ENCODE data around the gene POU3F1.

Gene POU3F1

DNA sequence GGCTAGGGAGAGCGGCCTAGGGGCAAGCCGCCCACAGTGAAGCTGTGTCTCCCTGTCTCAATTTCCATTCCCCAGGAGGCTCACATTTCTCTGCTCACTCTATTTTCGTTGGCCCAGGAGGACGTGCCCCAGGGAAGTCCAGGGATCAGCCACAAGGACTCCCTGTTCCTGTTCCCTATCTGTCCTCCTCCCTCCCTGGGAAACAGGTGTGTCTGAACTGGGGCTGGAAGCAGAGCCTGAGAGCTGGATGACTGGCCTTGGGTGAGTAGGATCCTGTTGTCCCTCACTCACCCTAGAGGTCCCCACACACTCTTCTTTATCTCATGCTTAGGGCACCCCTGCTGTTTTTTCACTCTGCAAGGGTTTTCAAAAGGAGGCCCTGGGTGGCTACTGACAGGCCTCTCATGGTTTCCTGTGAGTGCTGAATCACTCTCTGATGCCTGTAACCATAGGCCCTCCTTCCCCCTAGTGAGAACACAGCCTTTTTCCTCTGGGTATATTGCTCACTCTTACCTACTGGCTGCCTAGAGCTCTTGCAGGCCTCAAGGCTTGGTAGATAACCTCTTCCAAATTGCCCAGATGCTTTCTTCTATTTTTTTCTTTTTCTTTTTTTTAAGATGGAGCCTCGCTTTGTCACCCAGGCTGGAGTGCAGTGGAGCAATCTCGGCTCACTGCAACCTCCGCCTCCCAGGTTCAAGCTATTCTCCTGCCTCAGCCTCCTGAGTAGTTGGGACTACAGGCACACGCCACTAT, 37.3 kb downstream of the POU3F1 start:
- Histone ChIP-seq H3K79me2 (ENCODE audit: low read length) (peaks cover 23% of the 10 kb centered on the region), H4K20me1 (ENCODE audit: insufficient read depth, low read length) (no peaks in the 10 kb centered on the region), H3K4me2 (ENCODE audit: low read length) (no peak overlapping the region), H3K36me3 (replicated peaks; ENCODE audit: low read depth, low read length) (no peaks in the 10 kb centered on the region), H3K27me3 (ENCODE audit: low read depth, low read length) (no peaks in the 10 kb centered on the region), H3K27ac (ENCODE audit: low read length) (no peak overlapping the region), H3K4me3 (ENCODE audit: low read length) (no peak overlapping the region), H3K4me1 (ENCODE audit: low read length) (peaks cover 15% of the 10 kb centered on the region), H2AFZ (ENCODE audit: low read depth, low read length) (no peak overlapping the region), H3K9ac (ENCODE audit: low read length) (no peak overlapping the region), H3K9me3 (ENCODE audit: insufficient read depth, low read length) (no peaks in the 10 kb centered on the region)
- no peak for TF ChIP-seq EZH2phosphoT487 (IDR thresholded peaks at IDR 0.05; ENCODE audit: low read depth)
- TF ChIP-seq, protein P1, sequence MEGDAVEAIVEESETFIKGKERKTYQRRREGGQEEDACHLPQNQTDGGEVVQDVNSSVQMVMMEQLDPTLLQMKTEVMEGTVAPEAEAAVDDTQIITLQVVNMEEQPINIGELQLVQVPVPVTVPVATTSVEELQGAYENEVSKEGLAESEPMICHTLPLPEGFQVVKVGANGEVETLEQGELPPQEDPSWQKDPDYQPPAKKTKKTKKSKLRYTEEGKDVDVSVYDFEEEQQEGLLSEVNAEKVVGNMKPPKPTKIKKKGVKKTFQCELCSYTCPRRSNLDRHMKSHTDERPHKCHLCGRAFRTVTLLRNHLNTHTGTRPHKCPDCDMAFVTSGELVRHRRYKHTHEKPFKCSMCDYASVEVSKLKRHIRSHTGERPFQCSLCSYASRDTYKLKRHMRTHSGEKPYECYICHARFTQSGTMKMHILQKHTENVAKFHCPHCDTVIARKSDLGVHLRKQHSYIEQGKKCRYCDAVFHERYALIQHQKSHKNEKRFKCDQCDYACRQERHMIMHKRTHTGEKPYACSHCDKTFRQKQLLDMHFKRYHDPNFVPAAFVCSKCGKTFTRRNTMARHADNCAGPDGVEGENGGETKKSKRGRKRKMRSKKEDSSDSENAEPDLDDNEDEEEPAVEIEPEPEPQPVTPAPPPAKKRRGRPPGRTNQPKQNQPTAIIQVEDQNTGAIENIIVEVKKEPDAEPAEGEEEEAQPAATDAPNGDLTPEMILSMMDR (IDR thresholded peaks at IDR 0.05; ENCODE audit: low read depth, low read length), result no peak

DNA sequence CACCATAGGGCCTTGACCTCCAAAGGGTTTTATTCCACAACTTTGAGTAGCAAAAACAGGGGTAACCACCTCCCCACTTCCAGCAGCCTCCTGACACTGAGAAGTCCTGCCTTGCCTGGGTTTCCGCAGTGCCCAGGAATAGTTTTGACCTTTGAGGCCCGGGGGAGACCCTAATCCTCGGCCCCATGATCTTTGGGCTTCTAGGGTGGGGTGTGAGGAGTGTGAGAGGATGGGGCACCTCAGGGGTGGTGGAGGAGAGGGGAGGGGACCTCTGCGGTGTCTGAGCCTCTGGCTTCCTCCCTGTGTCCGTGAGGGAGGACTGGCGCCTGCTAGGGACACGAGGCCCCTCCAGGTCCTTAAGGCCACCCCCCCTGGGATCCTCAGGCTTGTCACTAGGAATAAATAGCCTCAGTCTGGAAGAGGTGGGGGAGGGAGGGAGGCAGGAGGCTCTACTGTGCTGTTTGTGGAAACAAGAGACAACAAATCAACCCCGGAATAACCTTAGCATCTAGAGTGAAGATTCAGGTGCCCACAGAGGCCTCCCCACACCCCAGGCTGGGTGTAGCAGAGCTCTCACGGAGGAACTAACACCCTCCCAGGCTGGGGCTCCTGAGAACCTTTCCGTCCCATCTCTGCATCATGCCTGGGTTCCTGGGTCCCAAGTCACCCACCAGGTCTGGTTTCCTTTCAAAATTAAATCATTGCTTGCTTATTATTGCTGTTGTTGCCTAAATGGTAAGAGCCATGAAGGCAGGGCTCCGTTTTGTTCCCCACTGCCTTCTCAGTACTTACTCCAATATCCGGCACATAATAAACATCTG, 40.4 kb downstream of the POU3F1 start:
- no peaks in the 10 kb centered on the region for H4K20me1 ChIP-seq (ENCODE audit: insufficient read depth, low read length)
- H3K4me1 ChIP-seq (ENCODE audit: low read length), result peaks cover 14% of the 10 kb centered on the region
- no peak overlapping the region for H2AFZ ChIP-seq (ENCODE audit: low read depth, low read length)
- TF ChIP-seq EZH2phosphoT487 (IDR thresholded peaks at IDR 0.05; ENCODE audit: low read depth), result no peak
- TF ChIP-seq, protein P1 (IDR thresholded peaks at IDR 0.05; ENCODE audit: low read depth, low read length), result no peak
- no peaks in the 10 kb centered on the region for H3K9me3 ChIP-seq (ENCODE audit: insufficient read depth, low read length)
- H3K4me3 ChIP-seq (ENCODE audit: low read length), result peak overlapping the region; percentile 93
- H3K27me3 ChIP-seq (ENCODE audit: low read depth, low read length), result no peaks in the 10 kb centered on the region
- no peak overlapping the region for H3K27ac ChIP-seq (ENCODE audit: low read length)
- peaks cover 28% of the 10 kb centered on the region for H3K79me2 ChIP-seq (ENCODE audit: low read length)
- no peaks in the 10 kb centered on the region for H3K36me3 ChIP-seq (replicated peaks; ENCODE audit: low read depth, low read length)
- peak overlapping the region; percentile 66 for H3K4me2 ChIP-seq (ENCODE audit: low read length)
- 0 out of 2 replicates have a peak overlapping the region, but pooled peaks have one; percentile 24 for H3K9ac ChIP-seq (ENCODE audit: low read length)

DNA sequence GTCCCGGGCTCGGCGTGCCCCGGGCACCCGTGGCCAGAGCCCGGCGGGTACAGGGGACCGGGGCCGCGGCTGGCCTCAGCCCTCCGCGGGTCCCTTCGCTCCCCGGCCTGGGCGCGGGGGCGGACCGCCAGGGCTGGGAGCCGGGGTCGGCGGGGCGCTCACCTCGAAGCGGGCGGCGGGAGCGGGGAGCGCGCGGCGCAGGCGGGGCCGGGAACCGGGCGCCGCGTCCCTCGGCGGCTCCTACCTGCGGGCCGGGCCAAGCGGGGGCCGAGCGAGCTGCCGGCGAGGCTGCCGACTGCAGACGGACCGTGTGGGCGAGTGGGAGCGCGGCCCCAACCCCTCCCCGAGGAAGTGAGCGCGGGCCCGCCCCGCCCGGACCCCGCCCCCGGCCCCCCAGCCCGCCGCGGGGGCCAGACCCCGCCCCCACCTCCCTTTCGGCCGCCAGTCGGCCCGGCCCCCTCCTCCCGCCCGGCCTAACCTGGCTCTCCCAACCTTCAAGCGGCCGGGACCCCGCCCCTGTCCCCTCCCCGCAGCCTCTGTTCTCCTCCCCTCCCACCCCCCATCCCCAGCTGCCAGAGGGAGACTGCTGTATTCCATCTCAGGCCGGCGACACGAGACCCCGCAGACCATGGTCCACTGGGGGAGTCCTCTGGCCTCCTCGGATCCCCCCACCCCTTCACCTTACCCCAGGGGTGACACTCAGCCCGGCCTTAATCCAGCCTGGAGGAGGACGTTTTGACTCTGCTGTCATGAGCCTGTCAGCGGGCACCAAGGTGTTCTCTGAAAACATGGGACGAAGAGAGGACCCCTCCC, 41.2 kb downstream of the POU3F1 start, which contains the start of gene FHL3:
Gene FHL3 (minus strand): TSS at position 320 of the 813 bp plus-strand sequence. CDS start 6,102 bp downstream, outside the sequence.
- Histone ChIP-seq H3K9me3 (ENCODE audit: insufficient read depth, low read length) (no peaks in the 10 kb centered on the region), H3K4me3 (ENCODE audit: low read length) (peak within 1 kb of the TSS; percentile 93), H3K9ac (ENCODE audit: low read length) (peak within 1 kb of the TSS; percentile 88), H3K27ac (ENCODE audit: low read length) (peak within 1 kb of the TSS; percentile 22; the same call in 1 of the 2 replicates), H3K4me1 (ENCODE audit: low read length) (peaks cover 14% of the 10 kb centered on the region), H3K79me2 (ENCODE audit: low read length) (peaks cover 30% of the 10 kb centered on the region), H3K27me3 (ENCODE audit: low read depth, low read length) (no peaks in the 10 kb centered on the region), H2AFZ (ENCODE audit: low read depth, low read length) (no peak within 1 kb of the TSS), H3K4me2 (ENCODE audit: low read length) (peak within 1 kb of the TSS; percentile 89), H3K36me3 (replicated peaks; ENCODE audit: low read depth, low read length) (no peaks in the 10 kb centered on the region), H4K20me1 (ENCODE audit: insufficient read depth, low read length) (no peaks in the 10 kb centered on the region)
- no peak for TF ChIP-seq EZH2phosphoT487 (IDR thresholded peaks at IDR 0.05; ENCODE audit: low read depth)
- TF ChIP-seq, protein P1 (IDR thresholded peaks at IDR 0.05; ENCODE audit: low read depth, low read length), result no peak

Measured in OCI-LY3 (cell line).